ENCODE data around the gene GREB1. TPM values are rescaled to one million over a fixed set of nuclear protein-coding genes. Genes with fewer than 3 reads are reported as not detected.

Gene GREB1
- total and polyA plus RNA-seq, 2 of the 13 experiments (the other 11 are each of a cell fraction or from before 2014, with no cell fraction given) = 31.3 to 61.2 TPM

DNA sequence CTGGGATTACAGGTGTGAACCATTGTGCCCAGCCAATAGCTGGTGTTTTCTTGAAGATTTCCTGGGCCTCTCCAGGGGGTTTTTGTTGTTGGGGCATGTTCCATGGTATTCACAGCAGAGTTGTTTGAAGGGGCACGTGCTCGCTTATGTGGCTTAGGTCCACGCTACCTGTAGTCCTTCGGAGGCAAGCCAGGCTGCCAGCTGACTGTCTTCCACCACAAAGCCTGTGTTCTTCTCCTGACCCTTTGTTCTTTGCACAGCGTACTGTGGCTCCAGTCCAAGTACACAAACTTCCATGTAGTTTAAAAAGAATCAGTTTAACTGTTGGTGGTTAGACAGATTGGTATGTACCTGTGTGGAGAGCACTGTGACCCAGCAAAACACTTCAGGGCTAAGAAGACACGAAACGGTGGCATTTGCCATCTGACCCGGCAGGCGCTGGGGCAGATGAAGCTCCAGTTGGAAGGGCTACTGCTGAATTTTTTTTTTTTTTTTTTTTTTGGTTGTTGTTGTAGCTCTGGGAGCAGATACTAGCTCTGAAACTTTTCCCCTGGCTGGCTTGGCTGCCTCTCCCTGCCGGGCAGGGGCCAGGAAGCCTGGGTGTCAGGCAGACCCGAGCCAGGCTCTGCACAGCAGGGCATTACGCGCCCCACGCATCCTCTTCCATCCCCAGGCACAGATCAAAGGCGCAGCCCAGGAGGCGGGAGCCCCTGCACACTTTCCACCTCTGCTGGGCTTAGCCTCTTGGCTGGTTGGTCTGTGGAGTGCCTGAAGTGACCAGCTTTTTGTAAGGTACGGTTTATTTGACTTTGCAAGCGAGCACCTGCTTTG is 5.7 kb downstream of the GREB1 start (continued):
- TF ChIP-seq KLF15 (CRISPR knock-in tag; IDR thresholded peaks at IDR 0.05; ENCODE audit: borderline replicate concordance) (0 out of 2 replicates have a peak, but pooled peaks have one; percentile 67), ZNF629 (CRISPR knock-in tag; conservative IDR thresholded peaks at IDR 0.05) (no peak; the same call in 1 of the 2 replicates), SAP130 (CRISPR knock-in tag; IDR thresholded peaks at IDR 0.05; ENCODE audit: low read depth) (peak; percentile 98), ZNF251 (CRISPR knock-in tag; IDR thresholded peaks at IDR 0.05) (no peak), MZF1 (CRISPR knock-in tag; IDR thresholded peaks at IDR 0.05; ENCODE audit: borderline replicate concordance) (no peak), MAFF (IDR thresholded peaks at IDR 0.05; ENCODE audit: low read depth, low read length) (no peak), ZNF225 (CRISPR knock-in tag; IDR thresholded peaks at IDR 0.05) (peak; percentile 45; the same call in 1 of the 2 replicates), ZNF12 (CRISPR knock-in tag; IDR thresholded peaks at IDR 0.05) (peak; percentile 62), ZKSCAN8 (CRISPR knock-in tag; IDR thresholded peaks at IDR 0.05; ENCODE audit: borderline replicate concordance) (0 out of 2 replicates have a peak, but pooled peaks have one; percentile 46), AHR (CRISPR knock-in tag; IDR thresholded peaks at IDR 0.05) (peak; percentile 54), ZNF747 (CRISPR knock-in tag; IDR thresholded peaks at IDR 0.05; ENCODE audit: borderline replicate concordance) (0 out of 2 replicates have a peak, but pooled peaks have one; percentile 48), CENPT (CRISPR knock-in tag; IDR thresholded peaks at IDR 0.05; ENCODE audit: low read depth) (no peak), ZNF136 (CRISPR knock-in tag; IDR thresholded peaks at IDR 0.05; ENCODE audit: low read depth) (peak; percentile 60; the same call in 1 of the 2 replicates), ARHGAP35 (CRISPR knock-in tag; IDR thresholded peaks at IDR 0.05; ENCODE audit: borderline replicate concordance) (0 out of 2 replicates have a peak, but pooled peaks have one; percentile 29), KDM2A (CRISPR knock-in tag; IDR thresholded peaks at IDR 0.05; ENCODE audit: borderline replicate concordance, low read depth) (no peak; the same call in 1 of the 2 replicates), GFI1 (CRISPR knock-in tag; IDR thresholded peaks at IDR 0.05; ENCODE audit: borderline replicate concordance) (peak; percentile 83), NBN (conservative IDR thresholded peaks at IDR 0.05) (no peak), CEBPG (CRISPR knock-in tag; IDR thresholded peaks at IDR 0.05) (peak; percentile 53)
- TF ChIP-seq, protein P1, sequence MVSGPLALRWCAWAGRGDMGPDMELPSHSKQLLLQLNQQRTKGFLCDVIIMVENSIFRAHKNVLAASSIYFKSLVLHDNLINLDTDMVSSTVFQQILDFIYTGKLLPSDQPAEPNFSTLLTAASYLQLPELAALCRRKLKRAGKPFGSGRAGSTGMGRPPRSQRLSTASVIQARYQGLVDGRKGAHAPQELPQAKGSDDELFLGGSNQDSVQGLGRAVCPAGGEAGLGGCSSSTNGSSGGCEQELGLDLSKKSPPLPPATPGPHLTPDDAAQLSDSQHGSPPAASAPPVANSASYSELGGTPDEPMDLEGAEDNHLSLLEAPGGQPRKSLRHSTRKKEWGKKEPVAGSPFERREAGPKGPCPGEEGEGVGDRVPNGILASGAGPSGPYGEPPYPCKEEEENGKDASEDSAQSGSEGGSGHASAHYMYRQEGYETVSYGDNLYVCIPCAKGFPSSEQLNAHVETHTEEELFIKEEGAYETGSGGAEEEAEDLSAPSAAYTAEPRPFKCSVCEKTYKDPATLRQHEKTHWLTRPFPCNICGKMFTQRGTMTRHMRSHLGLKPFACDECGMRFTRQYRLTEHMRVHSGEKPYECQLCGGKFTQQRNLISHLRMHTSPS (CRISPR knock-in tag; IDR thresholded peaks at IDR 0.05; ENCODE audit: low read depth) = peak; percentile 87
- TF ChIP-seq, protein P2, sequence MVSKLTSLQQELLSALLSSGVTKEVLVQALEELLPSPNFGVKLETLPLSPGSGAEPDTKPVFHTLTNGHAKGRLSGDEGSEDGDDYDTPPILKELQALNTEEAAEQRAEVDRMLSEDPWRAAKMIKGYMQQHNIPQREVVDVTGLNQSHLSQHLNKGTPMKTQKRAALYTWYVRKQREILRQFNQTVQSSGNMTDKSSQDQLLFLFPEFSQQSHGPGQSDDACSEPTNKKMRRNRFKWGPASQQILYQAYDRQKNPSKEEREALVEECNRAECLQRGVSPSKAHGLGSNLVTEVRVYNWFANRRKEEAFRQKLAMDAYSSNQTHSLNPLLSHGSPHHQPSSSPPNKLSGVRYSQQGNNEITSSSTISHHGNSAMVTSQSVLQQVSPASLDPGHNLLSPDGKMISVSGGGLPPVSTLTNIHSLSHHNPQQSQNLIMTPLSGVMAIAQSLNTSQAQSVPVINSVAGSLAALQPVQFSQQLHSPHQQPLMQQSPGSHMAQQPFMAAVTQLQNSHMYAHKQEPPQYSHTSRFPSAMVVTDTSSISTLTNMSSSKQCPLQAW (CRISPR knock-in tag; IDR thresholded peaks at IDR 0.05) = peak; percentile 86
- TF ChIP-seq, protein P3, sequence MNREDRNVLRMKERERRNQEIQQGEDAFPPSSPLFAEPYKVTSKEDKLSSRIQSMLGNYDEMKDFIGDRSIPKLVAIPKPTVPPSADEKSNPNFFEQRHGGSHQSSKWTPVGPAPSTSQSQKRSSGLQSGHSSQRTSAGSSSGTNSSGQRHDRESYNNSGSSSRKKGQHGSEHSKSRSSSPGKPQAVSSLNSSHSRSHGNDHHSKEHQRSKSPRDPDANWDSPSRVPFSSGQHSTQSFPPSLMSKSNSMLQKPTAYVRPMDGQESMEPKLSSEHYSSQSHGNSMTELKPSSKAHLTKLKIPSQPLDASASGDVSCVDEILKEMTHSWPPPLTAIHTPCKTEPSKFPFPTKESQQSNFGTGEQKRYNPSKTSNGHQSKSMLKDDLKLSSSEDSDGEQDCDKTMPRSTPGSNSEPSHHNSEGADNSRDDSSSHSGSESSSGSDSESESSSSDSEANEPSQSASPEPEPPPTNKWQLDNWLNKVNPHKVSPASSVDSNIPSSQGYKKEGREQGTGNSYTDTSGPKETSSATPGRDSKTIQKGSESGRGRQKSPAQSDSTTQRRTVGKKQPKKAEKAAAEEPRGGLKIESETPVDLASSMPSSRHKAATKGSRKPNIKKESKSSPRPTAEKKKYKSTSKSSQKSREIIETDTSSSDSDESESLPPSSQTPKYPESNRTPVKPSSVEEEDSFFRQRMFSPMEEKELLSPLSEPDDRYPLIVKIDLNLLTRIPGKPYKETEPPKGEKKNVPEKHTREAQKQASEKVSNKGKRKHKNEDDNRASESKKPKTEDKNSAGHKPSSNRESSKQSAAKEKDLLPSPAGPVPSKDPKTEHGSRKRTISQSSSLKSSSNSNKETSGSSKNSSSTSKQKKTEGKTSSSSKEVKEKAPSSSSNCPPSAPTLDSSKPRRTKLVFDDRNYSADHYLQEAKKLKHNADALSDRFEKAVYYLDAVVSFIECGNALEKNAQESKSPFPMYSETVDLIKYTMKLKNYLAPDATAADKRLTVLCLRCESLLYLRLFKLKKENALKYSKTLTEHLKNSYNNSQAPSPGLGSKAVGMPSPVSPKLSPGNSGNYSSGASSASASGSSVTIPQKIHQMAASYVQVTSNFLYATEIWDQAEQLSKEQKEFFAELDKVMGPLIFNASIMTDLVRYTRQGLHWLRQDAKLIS (CRISPR knock-in tag; IDR thresholded peaks at IDR 0.05) = peak; percentile 98

All from HepG2 (cell line).